Esophagus mucosa (tissue), 1 donor: ENCODE data around the gene TRIM67. TPM values are rescaled to one million over a fixed set of nuclear protein-coding genes. Genes with fewer than 3 reads are reported as not detected.

ENCODE experiments used
- ATAC-seq: fragments of 200-7000 bp; cut with Tn5 transposase; one replicate; pipeline ENCODE4 v1.9.1; 2020
- total RNA-seq: library from RNA; stranded (reverse); gene quantifications from one replicate; pipeline ENCODE4 v1.2.4, GENCODE V29; 2023
- donor health status: DM: yes; HTN: yes; CAD: no.

Gene TRIM67
- total RNA-seq, 1 donor from 2014 or later = not detected

DNA sequence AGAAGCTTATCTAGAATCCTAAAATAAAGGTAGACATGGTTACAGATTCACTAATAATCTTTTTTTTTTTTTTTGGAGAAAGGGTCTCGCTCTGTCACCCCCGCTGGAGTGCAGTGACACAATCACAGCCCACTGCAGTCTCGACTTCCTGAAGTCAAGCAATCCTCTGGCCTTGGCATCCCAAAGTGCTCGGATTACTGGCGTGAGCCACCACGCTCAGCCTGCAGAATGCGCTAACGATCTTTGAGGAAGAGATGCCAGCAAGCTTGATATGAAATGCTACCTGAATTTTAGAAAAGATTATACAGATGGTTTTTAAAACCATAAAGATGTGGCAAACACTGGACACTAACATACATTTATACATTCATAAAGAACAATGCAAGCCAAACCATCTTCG, 75.1 kb downstream of the TRIM67 start:
- ATAC-seq = no peak

DNA sequence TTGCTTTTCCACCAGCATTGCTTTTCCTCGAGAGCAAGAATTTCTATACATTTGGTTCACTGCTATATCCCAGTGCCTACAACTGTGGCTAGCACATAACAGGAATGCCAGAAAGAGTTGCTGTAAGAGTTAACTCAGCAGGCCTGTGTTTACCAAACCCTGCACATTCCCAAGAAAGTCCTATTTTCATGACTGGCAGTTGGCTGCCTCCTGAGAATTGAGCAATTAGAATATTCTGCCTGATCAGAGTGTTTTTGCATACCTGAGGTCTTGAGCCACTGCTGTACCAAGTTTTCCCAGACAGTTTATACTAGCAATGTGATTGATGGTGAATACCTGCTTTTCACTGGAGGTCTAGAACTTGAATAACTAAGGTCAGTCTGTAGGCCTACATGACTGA, 76.4 kb downstream of the TRIM67 start:
- no peak for ATAC-seq

DNA sequence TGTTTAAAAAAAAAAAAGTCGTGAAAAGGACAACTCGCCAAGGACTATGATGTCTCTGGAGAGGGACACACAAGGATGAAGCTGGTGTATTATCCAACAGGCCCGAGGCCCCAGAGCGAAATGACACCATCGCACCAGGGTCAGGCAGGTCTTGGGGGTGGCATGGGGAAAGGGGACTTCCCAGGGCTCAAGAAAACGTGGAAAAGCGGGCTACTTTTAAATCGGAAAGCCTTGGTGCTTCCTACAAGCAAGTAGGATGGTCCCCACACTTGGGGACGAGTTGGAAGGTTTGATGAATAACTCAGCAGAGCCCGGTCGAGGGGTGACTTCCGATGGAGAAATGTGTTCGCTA, 78.6 kb downstream of the TRIM67 start:
- peak; percentile 21 for ATAC-seq

DNA sequence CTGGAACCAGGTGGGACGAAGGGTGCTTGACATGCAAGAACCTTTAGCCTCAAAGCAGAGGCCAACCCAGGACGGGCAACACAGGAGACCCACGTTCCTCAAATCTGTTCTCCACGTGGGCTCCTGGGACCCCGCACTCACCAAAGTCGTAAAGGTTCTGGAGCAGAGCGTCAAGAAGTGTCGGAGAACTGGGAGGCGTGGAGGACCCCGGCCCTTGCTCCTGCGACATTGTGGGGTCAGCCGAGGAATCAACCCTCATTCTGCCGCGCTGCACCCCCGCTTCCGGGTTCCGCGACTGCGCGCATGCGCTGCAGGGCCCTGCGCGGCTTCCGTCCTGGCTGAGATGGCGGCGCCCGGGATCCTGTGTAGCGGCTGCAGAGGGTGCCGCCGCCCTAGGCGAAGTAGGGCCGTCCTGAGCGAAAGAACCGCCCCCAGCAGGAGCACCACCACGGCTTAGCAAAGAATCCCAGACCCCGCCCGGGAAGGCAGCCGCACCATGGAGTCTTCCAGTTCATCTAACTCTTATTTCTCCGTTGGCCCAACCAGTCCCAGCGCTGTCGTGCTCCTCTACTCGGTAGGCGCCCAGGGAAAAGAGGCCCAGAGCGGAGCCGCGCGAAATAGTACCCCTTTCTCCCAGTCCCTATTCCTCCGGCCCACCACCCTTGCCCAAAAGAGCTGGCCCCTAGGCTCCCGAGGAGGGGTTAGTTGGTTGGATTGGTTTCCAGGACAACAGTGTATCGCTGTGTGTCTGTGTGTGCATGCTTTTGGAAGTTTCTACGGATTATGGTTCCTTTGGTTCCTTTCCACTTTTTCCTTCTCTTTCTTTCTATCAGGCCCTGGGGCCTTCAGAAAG, 79.3 kb downstream of the TRIM67 start, which contains the start of gene GNPAT:
Gene GNPAT (plus strand): TSS at position 330 of the 853 bp plus-strand sequence. CDS start 167 bp downstream, at position 497.
- ATAC-seq = peak; percentile 98

DNA sequence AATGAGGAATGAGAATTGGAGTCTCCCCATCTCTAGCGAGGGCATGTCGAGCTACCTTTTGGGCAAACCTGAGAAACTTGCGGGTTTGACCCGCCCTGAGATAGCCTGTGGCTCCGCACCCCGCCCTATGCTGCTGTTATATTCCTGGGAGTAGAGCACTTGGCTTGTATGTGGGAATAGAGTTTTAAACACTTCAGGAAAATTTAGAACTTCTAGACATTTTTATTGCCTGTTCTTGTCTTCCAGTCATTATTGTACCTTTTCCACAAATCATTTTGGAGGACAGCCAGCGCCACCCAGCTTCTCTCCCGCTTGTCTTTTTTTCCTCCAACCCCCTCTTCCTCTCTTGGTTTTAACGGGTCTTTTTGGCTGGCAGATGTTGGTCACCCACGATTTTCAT, 79.9 kb downstream of the TRIM67 start:
- peak; percentile 55 for ATAC-seq

DNA sequence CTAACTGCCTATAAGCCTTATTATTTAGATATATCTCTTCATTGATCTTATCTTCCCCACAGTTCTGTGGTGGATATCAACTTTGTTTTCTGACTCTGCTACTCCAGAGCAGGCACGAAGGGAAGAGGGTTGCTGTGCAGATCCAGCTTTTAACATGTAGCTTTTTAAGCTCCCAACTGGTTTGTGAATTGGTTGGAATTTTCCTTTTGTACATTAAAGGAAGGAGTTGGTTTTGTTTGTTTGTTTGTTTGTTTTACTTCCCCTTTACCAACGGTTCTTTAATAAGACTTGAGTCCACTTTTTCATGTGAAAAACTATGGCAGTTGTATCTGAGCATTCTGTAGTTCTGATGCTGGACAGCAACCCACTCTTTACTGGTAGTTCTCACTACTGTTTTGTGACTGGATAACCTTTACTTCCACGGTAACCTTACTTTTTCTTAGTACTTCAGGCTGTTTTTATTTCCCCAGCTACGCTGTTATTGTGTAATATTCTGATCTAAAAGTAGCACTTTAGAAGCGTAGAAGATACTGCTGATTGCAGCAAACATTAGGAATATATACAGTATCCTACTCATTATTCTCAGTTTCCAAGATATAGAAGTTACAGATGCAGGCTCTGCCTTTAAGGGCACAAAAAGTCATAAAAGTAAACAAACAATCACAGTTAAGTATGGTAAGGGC, 80.8 kb downstream of the TRIM67 start:
- no peak for ATAC-seq

DNA sequence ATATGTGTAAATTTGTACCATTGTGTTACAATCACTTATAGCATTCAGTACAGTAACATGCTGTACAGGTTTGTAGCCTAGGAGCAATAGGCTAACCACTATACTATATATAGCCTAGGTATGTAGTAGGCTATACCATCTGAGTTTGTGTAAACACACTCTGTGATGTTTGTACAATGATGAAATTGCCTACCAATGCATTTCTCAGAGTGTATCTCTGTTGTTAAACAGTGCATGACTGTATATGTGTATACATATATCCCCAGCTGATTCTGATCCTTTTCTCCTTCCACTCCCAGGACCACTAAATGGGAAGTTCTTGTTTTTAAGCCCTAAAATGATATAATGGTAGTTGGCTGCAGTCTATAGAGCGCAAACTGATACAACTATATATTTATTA, 86.9 kb downstream of the TRIM67 start:
- no peak for ATAC-seq

DNA sequence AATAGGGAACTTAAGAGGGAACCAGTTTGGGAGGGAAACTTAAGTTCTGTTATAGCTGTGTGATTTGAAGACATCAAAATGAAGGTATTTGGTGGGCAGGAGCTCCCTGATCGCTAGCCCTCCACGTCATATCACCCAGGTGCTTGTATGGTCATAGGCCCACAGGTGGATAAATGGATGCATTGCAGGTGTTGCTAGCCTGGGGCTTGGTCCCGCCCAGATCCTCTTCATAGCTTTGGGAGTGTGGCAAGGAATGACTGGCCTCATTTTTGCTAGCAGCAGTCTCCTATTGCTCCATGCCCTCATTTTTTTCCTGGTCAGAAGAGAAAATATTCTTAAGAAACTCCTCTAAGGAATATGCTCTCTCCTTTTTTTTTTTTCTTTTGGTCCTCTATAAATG, 90.5 kb downstream of the TRIM67 start:
- ATAC-seq = peak; percentile 38

DNA sequence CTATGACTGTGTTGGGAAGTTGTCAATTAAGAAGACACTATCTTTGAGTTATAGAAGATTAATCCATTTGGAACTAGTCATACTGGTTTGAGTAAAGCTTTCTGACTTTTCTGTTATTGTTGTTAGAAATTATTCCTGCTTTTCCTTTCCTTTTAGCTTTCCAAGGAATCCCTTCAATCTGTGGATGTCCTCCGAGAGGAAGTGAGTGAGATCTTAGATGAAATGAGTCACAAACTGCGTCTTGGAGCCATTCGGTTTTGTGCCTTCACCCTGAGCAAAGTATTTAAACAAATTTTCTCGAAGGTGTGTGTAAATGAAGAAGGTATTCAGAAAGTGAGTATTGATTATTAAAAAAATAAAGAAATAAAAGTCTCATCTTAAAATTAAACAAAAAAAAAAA, 98.5 kb downstream of the TRIM67 start:
- ATAC-seq = no peak

DNA sequence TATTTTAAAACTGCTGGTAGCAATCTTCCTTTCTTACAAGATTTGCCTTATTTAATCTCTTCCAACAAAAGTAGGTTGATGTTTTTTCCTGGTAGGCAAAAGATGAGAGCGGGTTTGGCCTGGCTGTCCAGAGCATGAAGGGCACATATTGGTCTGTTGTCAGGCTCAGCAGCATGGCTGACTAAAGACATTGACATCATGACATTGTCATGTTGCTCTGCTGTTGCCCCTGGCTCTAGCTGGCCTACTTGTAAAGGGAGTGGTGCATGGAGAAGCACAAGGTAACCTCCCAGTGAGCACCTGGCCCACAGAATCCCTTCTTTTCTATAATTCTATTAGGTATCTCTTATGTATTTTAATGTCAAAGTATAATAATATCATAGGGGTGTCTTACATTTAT, 102.8 kb downstream of the TRIM67 start:
- peak; percentile 28 for ATAC-seq

DNA sequence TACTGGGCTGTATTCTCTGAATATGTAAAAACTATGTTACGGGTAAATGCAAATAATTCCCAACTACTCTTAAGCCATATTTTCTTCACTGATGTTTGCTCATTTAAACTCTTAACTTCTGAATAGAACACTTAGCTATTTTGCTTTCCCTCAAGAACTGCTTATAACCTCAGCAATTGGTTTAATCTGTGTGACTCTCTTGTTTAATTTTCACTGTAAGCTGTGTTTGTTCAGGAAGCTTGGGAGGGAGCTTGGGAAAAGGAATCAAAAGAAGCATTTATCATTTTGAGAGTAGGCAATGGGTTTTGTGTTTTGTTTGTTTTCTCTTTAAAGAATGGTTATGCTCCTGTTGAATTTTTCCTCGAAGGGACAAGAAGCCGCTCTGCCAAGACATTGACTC, 103.5 kb downstream of the TRIM67 start:
- no peak for ATAC-seq

DNA sequence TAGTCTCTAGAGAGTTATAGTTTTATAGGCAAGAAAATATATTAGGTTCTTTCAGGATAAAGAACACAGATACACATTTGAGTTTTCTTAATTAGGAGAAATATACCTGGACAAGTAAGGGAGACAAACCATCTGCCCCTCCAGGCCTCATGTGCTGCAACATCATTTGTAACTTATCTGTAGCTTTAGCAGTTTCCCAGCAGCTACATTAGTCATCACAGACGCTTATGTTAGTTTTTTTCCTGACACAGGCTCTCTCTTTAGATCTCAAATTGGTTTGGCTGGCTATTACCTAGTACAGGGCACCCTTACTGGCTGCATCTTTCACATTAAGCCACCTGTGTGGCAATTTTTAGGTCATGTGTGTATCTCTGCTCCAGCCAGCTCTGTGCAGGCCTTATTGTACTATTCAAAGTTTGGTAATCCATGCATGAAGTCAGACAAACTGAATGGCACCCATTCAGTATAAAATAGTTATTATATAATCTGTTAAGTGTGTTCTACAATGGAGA, 105.0 kb downstream of the TRIM67 start:
- ATAC-seq = no peak

Other genes with a start within 250 kb of the TRIM67 start
- gene TTC13, start 183.2 kb upstream of the TRIM67 start, total RNA-seq = 6.6 TPM
- 17.3 TPM for gene ARV1, start 183.0 kb upstream of the TRIM67 start, total RNA-seq
- gene FAM89A, start 121.8 kb upstream of the TRIM67 start, total RNA-seq = 12.4 TPM
- 20.6 TPM for gene GNPAT, start 79.2 kb downstream of the TRIM67 start, total RNA-seq
- gene EXOC8, start 175.8 kb downstream of the TRIM67 start, total RNA-seq = 7.9 TPM
- gene SPRTN, start 176.2 kb downstream of the TRIM67 start, total RNA-seq = 7.6 TPM